ENCODE measurements around the gene PRKACB. TPM values are rescaled to one million over a fixed set of nuclear protein-coding genes. Genes with fewer than 3 reads are reported as not detected.

The PRKACB gene
- total RNA-seq, 1 experiment from 2014 or later, result 34.8 TPM

DNA sequence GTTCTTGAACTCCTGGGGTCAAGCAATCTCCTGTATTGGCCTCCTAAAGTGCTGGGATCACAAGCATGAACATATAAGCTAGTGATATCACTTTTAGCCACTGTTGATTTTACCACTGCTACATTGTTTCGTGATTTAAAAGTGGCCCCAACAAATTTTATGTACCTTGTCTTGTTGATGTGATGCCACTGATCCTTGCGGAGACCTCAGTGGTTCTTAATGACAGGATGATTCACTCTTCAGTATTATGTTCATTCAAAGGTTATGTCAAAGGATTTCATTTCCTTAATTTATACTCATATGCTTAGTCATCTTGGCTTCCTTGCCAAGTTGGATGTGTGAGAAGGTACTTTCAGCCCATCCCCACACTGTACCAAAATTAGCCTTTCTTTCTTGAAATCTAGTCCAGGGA lies 12.1 kb downstream of the PRKACB start:
- DNase-seq (ENCODE audit: low read depth), result peak; percentile 97

GRCh38 chr1:84159533-84160240 lies 15.6 kb downstream of the PRKACB start:
- DNase-seq (ENCODE audit: low read depth), result no peak

- DNase-seq (ENCODE audit: low read depth), result no peak
Measured at GRCh38 chr1:84162295-84162694, 18.2 kb downstream of the PRKACB start.

GRCh38 chr1:84163123-84163931 lies 19.3 kb downstream of the PRKACB start:
- no peak for DNase-seq (ENCODE audit: low read depth)

DNA sequence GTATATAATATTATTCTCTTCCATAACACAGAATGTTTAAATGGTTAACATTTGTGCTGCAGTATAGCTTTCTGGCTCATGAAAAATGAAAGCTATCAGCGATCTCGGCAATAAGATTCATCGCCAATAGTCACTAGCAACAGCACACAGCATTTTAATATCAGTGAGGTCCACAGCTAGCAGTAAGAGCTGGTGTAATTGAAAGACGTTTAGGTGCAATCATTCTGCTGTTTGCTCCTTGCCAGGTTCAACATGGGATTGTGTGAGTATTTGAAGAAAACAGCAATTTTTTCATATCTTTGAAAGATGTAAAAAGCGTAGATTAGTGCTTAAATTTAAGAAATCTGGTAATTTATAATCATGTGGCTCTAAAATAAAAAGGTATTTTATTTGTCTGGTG lies 20.1 kb downstream of the PRKACB start:
- no peak for DNase-seq (ENCODE audit: low read depth)

DNA sequence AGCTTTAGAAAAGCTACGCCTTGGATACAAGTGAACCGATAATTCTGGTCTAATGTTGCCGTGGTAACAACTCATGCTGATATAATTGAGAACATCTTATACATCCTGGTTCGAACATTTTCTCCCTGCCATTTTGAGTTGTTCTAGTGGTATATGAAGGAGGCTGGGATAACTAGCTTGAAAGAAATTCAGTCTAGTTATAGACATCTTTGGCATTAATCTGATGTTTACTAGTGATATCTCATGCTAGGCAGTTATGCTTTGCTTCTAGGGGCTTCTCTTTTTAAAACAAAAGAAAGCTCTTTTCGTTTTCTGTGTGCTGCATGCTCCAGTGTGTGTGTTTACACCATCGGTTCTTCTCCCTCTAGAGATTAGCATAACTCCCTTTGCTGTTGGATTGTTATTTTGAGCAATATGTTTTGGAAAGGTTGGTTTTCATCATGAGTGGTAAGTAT lies 20.5 kb downstream of the PRKACB start:
- DNase-seq (ENCODE audit: low read depth), result no peak

GRCh38 chr1:84165601-84166000 lies 21.5 kb downstream of the PRKACB start:
- DNase-seq (ENCODE audit: low read depth), result no peak

- DNase-seq (ENCODE audit: low read depth), result no peak
Measured at GRCh38 chr1:84166797-84167196, 22.7 kb downstream of the PRKACB start.

- DNase-seq (ENCODE audit: low read depth), result no peak
Measured at GRCh38 chr1:84168783-84169182, 24.7 kb downstream of the PRKACB start.

DNA sequence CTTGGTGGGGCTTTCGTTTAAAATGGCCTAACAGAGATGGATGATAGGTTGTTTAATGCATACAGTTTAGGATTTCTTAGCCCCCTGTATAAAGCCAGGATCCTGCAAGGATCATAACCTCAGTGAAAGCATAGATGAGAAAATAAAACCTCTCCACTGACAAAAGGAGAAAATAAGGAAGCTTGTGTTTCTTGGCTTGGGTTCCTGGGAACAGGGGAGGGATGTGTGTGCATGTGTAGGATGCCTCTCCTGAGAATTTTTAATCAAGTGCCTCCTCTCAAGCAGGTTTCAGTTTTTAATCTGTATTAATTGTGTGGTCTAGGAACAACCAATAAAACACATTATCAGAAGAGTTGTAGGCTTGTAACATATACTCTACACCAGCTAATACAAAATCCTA lies 26.1 kb downstream of the PRKACB start:
- no peak for DNase-seq (ENCODE audit: low read depth)

- no peak for DNase-seq (ENCODE audit: low read depth)
Measured at GRCh38 chr1:84171481-84171880, 27.4 kb downstream of the PRKACB start.

GRCh38 chr1:84174051-84174556 lies 30.0 kb downstream of the PRKACB start:
- DNase-seq (ENCODE audit: low read depth), result peak; percentile 88

GRCh38 chr1:84181350-84182005 lies 37.4 kb downstream of the PRKACB start:
- no peak for DNase-seq (ENCODE audit: low read depth)

DNA sequence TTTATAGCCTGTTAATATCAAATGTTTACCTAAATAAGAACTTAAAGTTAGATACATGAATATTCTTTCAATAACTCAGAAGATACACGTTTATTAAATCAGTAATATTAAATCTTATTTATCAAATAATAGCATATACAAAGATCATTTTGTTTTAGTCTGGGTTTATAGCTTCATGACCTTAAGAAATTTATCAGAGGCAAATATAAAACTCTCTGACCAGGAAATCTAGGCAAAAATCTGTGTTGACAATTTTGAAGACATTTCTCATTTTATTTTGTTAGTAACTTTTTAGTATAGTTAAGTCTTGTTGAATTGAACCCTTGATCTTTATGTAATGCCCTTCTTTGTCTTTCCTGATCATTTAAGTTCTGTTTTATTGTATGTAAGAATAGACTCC lies 46.4 kb downstream of the PRKACB start:
- no peak for DNase-seq (ENCODE audit: low read depth)

DNA sequence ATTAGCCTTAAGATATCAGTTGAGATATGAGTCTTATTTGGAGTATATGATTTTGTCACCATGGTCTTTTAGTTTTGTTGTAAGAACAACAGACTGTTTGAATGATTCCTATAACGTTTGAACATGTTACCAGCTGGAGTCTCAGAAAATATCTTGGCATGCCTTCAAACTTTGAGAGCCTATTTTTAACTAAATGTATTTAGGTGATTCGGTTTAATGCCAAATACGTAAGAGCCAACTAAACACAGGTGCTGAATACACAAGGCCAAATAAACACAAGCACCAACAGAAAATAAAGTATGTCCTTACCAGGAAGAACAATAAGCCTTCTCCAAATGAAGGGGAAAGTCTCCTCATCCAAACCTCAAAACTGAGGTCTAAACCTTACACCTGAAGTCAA lies 48.6 kb downstream of the PRKACB start:
- DNase-seq (ENCODE audit: low read depth), result no peak

DNA sequence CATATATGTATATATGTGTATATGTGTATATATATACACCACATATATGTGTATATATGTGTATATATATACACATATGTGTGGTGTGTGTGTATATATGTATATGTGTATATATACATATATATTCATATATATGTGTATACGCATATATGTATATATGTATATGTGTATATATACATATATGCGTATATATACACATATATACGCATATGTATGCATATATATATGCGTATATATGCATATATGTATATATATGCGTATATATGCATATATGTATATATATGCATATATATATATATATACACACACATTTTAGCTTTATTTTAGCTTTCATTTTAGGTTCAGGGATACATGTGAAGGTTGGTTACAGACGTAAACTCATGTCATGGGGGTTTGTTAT lies 54.8 kb downstream of the PRKACB start:
- DNase-seq (ENCODE audit: low read depth), result no peak

DNA sequence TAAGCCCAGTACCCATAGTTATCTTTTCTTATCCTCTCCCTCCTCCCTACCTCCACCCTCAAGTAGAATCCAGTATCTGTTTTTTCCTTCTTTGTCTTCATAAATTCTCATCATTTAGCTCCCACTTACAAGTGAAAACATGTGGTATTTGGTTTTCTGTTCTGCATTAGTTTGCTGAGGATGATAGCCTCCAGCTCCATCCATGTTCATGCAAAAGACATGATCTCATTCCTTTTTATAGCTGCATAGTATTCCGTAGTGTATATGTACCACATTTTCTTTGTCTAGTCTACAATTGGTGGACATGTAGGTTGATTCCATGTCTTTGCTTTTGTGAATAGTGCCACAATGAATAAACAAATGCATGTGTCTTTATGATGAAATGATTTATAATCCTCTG lies 55.2 kb downstream of the PRKACB start:
- no peak for DNase-seq (ENCODE audit: low read depth)

GRCh38 chr1:84202126-84202525 lies 58.1 kb downstream of the PRKACB start:
- no peak for DNase-seq (ENCODE audit: low read depth)

GRCh38 chr1:84206375-84206774 lies 62.3 kb downstream of the PRKACB start:
- DNase-seq (ENCODE audit: low read depth), result no peak

GRCh38 chr1:84208935-84209334 lies 64.9 kb downstream of the PRKACB start:
- DNase-seq (ENCODE audit: low read depth), result peak; percentile 12

DNA sequence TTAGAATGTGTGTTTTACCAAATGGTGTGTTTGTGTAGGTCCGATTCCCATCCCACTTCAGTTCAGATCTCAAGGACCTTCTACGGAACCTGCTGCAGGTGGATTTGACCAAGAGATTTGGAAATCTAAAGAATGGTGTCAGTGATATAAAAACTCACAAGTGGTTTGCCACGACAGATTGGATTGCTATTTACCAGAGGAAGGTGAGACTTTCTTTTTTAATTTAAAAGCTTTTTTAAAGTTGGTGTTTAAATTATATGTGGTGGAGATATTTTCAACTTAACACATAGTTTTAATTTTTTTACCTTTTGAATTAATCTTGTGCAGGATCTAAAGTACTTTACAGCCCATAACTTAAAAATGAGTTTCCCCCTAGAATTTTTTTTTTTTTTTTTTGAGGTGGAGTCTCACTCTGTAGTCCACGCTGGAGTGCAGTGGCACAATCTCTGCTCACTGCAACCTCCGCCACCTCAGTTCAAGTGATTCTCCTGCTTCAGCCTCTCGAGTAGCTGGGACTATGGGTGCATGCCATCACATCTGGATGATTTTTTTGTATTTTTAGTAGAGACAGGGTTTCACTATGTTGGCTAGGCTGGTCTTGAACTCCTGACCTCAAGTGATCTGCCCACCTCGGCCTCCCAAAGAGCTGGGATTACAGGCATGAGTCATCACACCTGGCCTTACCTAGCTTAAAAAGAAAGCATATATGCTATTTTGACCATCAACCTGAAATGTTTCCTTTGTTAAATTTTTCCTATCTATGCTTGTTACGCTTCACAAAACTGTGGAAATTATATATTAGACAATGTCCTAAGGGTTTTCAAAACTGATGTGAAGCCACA lies 70.3 kb downstream of the PRKACB start:
- DNase-seq (ENCODE audit: low read depth), result no peak

GRCh38 chr1:84217239-84217638 lies 73.2 kb downstream of the PRKACB start:
- no peak for DNase-seq (ENCODE audit: low read depth)
